ENCODE measurements around the gene TP53TG3.
"Not testable (repeated sequence)": the region's sequence is repeated elsewhere in the genome, so short reads cannot be mapped to it uniquely, and the experiment has no call there.

Gene TP53TG3, protein sequence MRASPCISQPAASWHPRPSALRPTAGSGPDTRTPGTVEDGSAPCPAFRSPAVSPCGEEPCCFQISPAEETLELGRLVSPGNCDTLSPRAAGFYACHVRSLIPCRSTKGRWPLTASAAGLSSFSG

DNA sequence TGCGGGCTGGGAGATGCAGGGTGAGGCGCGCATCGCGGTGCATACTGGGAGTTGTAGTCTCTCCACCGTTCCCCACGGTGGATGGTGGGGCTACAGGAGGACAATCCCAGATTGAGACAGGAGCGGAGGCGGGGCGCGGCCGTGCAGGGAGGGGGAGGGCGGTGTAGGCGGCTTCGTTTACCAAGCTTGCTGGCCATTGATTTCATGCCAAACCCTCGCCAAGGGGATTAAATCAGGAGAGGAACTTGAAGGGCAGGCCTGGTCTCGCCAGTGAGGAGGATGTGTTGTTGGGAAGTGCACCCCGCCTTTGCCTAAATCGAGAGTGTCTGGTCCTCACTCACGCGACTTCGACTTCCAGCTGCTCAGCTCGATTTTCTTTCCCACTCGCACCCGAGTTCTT lies at the start of gene TP53TG3:
TSS of gene TP53TG3 (minus strand) at position 101 of the 400 bp plus-strand sequence. CDS start at position 33, 68 bp downstream.
- not testable (repeated sequence) for DNase-seq

DNA sequence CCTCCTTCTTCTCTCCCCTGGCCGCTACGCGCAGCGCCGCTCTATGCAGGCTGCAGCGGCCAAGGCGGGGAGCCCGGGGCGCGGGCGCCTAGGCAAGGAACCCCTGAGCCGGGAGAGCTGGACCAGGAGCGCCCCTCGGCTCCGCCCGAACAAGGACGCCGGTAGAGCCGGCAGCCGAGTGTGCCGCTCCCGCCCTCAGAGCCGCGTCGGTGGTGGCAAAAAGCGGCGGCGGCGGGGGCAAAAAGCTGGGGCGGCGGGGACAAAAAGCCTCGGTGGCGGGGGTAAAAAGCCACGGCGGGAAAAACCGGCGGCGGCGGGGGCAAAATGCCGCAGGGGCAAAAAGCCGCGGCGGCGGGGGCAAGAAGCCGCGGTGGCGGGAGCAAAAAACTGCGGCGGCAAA lies 25.1 kb downstream of the TP53TG3 start:
- not testable (repeated sequence) for DNase-seq

DNA sequence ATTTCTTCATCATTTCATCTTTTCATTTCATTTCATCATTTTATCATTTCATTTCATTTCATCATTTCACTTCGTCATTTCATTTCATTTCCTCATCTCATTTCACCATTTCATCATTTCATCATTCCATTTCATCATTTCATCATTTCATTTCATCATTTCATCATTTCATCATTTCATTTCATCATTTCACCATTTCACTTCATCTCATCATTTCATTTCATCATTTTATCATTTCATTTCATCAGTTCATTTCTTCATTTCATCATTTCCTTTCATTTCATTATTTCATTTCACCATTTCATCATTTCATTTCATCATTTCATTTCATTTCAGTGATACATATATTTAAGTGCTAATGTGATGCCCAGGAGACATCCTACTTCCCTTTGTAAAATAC lies 28.4 kb downstream of the TP53TG3 start:
- not testable (repeated sequence) for DNase-seq

DNA sequence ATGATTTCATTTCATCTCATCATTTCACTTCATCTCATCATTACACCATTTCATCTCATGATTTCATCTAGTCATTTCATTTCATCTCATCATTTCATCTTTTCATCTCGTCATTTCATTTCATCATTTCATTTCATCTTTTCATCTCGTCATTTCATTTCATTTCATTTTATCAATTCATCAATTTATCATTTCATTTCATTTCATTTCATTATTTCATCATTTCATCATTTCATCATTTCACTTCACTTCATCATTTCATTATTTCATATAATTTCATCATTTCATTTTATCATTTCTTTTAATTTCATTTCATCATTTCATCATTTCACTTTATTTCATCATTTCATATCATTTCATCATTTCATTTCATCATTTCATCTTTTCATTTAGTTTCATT lies 29.2 kb downstream of the TP53TG3 start:
- not testable (repeated sequence) for DNase-seq

DNA sequence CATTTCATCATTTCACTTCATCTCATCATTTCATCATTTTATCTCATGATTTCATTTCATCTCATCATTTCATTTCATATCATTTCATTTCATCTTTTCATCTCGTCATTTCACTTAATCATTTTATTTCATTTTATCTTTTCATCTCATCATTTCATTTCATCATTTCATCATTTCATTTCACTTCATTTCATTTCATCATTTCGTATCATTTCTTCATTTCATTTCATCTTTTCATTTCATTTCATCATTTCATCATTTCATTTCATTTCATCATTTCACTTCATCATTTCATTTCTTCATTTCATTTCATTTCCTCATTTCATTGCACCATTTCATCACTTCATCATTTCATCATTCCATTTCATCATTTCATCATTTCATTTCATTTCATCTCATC lies 29.8 kb downstream of the TP53TG3 start:
- not testable (repeated sequence) for DNase-seq

DNA sequence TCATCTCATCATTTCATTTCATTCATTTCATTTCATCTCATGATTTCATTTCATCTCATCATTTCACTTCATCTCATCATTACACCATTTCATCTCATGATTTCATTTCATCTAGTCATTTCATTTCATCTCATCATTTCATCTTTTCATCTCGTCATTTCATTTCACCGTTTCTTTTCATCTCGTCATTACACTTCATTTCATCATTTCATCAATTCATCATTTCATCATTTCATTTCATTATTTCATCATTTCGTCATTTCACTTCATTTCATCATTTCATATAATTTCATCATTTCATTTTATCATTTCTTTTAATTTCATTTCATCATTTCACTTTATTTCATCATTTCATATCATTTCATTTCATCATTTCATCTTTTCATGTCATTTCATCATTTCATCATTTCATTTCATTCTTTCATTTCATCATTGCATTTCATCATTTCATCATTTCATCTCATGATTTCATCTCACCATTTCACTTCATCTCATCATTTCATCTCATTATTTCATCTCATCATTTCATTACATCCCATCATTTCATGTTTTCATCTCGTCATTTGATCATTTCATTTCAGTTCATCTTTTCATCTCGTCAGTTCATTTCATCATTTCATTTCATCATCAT lies 30.6 kb downstream of the TP53TG3 start:
- not testable (repeated sequence) for DNase-seq

DNA sequence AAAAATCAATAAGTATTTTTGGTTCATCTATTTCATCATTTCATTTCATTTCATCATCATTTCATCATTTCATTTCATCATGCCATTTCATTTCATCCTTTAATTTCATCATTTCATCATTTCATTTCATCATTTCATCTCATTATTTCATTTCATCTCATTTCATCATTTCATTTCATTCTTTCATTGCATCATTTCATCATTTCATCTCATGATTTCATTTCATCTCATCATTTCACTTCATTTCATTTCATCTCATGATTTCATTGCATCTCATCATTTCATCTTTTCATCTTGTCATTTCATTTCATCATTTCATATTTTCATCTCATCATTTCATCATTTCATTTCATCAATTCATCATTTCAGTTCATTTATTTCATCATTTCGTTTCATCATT lies 31.2 kb downstream of the TP53TG3 start:
- DNase-seq, result not testable (repeated sequence)

DNA sequence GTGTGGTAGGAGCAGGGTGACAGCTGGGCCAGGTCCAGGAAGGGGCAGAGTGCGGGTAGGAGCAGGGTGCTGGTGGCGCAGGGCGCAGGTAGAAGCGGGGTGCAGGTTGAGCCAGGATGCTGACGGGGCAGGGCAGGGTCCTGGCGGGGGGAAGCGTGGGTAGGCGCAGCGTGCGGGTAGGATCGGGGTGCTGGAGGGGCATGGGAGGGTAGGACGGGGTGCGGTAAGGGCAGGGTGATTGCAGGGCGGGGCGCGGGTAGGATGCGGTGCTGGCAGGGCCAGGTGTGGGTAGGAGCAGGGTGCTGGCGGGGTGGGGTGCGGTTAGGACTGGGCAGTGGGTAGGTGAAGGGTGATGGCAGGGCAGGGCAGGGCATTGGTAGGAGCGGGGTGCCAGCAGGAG lies 38.4 kb downstream of the TP53TG3 start:
- DNase-seq, result not testable (repeated sequence)

DNA sequence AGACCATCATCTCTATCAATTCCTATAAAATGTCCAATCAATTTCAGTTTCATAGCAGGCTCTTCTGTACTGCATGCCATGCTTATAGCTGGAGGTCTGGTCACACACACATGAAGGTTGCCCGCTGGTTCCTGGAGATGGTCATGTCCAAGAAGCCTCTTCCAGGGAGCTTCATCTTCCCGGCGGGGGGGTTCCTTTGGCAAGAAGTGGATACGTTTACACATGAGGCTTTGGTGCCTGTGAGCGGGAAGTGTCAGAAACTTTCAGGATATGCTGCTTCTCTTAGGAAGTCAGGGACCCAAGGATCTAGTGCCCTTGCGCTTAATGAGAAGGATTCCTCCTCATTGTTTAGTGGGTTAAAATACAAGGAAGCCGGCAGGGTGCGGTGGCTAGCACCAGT lies 43.9 kb downstream of the TP53TG3 start:
- not testable (repeated sequence) for DNase-seq
